HL-60 (cell line): ENCODE data around the gene AMN.

ENCODE experiments used
- CTCF ChIP-seq: IDR thresholded peaks from one replicate; pipeline ENCODE4 v1.5.1; 2011; ENCODE audit warnings: low read length, control low read depth, inconsistent platforms; ENCODE audit not compliant: insufficient read depth
- POLR2AphosphoS5 ChIP-seq: IDR thresholded peaks from 2 replicates; pipeline ENCODE4 v1.6.1; 2012; ENCODE audit warnings: low read depth
- REST ChIP-seq: IDR thresholded peaks from 2 replicates; pipeline ENCODE4 v1.6.1; 2012; ENCODE audit warnings: low read depth; ENCODE audit not compliant: insufficient replicate concordance

- TF ChIP-seq CTCF (no peak), POLR2AphosphoS5 (no peak), REST (no peak)
Observed at GRCh38 chr14:102949801-102950451, 27.5 kb downstream of the AMN start.
